Gastrocnemius medialis (tissue), 4 donors: ENCODE measurements around the gene GSG1L.

Experiments used
- POLR2A ChIP-seq, 2 donors: fragments of 450-650 bp; IDR thresholded peaks; one replicate each; pipeline ENCODE4 v1.6.1; 2017; ENCODE audit warnings: antibody characterized with exemption in 2 of 2, mild to moderate bottlenecking in 2 of 2, moderate library complexity in 2 of 2
- TF ChIP-seq, protein P1 (sequence below), 5 experiments: fragments of 450-650 bp in 3 of 5; fragments of 200-600 bp in 2 of 5; sonication (generic) in 2 of 5; IDR thresholded peaks in 4 of 5; conservative IDR thresholded peaks in 1 of 5; 1 replicate in 4 of 5; 2 replicates in 1 of 5; pipeline ENCODE4 v1.5.1; 2016 to 2019; ENCODE audit warnings: antibody characterized with exemption in 5 of 5, mild to moderate bottlenecking in 3 of 5, moderate library complexity in 3 of 5

DNA sequence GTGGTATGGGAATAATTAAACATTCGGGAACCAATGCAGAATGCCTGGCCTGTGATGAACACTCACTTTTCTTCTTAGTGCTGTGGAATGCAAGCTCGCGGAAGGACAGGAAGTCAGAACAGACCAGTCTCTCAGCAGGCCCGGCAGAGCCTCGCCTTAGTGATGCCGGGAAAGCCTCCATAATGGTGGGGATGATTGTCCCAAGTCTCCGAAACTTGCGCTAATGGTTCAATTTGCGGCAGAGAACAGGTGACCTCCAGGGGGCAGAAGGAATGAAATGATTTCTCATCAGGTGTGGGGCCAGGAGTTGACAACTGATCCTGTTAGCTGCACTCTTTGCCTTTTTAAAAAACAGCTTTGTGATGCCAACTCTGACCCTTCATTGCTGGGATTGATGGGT, 170.6 kb downstream of the GSG1L start:
- TF ChIP-seq POLR2A (IDR thresholded peaks at IDR 0.05): no peak
- TF ChIP-seq, protein P1, sequence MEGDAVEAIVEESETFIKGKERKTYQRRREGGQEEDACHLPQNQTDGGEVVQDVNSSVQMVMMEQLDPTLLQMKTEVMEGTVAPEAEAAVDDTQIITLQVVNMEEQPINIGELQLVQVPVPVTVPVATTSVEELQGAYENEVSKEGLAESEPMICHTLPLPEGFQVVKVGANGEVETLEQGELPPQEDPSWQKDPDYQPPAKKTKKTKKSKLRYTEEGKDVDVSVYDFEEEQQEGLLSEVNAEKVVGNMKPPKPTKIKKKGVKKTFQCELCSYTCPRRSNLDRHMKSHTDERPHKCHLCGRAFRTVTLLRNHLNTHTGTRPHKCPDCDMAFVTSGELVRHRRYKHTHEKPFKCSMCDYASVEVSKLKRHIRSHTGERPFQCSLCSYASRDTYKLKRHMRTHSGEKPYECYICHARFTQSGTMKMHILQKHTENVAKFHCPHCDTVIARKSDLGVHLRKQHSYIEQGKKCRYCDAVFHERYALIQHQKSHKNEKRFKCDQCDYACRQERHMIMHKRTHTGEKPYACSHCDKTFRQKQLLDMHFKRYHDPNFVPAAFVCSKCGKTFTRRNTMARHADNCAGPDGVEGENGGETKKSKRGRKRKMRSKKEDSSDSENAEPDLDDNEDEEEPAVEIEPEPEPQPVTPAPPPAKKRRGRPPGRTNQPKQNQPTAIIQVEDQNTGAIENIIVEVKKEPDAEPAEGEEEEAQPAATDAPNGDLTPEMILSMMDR (IDR thresholded peaks at IDR 0.05 in 4 of 5, conservative IDR thresholded peaks at IDR 0.05 in 1 of 5): no peak
